LNCAP (cell line): ENCODE results near the gene ARID4B.

Experiments used
- TF ChIP-seq, protein P1 (sequence below): fragments of 450-650 bp; IDR thresholded peaks from 2 replicates; pipeline ENCODE4 v1.5.1; 2017; ENCODE audit warnings: mild to moderate bottlenecking

ARID4B gene

DNA sequence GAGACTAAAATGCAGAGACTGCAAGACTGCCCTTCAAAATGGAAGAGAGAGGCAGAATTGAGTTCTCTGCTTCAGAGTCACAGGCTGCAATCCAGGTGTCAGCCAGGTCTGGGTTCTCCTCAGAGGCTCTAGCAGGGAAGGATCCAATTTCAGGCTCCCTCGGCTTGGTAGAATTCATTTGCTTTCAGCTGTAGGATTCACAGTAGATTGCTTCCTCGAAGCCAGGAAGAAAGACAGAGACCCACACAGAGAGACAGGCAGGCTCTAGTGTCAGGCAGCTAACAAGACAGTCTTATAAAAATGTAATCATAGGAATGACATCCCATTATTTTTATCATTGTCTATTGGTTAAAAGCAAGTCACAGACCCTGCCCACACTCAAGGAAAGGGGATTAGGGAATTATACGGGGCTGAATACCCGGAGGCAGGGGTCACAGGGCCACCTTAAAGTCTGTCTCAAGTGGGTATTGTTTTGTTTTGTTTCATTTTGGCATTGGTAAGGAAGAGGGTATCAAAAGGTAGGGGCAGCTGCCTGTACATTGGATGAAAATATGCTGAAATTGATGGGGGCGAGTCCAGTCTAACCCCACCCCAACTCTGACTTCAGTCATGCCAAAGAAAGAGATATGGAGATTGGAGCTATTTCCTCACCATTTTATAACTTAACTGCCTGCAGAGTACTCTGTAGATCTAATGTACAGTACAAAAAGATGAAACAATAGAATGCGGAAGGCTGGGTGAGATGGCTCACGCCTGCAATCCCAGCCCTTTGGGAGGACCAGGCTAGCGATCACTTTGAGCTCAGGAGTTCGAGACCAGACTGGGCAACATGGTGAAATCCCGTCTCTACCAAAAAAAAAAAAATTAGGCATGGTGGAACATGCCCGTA is 29.8 kb upstream of the ARID4B start:
- TF ChIP-seq, protein P1, sequence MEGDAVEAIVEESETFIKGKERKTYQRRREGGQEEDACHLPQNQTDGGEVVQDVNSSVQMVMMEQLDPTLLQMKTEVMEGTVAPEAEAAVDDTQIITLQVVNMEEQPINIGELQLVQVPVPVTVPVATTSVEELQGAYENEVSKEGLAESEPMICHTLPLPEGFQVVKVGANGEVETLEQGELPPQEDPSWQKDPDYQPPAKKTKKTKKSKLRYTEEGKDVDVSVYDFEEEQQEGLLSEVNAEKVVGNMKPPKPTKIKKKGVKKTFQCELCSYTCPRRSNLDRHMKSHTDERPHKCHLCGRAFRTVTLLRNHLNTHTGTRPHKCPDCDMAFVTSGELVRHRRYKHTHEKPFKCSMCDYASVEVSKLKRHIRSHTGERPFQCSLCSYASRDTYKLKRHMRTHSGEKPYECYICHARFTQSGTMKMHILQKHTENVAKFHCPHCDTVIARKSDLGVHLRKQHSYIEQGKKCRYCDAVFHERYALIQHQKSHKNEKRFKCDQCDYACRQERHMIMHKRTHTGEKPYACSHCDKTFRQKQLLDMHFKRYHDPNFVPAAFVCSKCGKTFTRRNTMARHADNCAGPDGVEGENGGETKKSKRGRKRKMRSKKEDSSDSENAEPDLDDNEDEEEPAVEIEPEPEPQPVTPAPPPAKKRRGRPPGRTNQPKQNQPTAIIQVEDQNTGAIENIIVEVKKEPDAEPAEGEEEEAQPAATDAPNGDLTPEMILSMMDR, result no peak

DNA sequence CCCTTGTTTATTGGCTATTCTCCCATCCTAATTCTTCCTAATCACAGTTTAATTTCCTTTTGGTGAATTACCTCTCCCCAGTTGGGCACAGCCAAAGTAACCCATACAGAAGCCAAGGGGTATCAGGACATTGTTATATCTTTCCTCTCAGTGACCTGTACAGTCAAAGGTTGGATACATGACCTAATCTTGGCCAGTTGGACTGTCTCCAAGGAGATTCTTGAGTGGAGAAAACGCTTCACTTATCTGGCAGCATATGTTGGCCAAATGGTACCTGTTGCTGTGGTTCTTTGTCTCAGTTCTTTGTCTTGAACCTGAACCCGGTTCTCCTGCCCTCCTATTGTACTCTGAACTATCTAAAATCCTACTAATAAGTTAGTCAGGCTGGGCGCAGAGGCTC is 23.9 kb upstream of the ARID4B start:
- TF ChIP-seq, protein P1, result no peak

DNA sequence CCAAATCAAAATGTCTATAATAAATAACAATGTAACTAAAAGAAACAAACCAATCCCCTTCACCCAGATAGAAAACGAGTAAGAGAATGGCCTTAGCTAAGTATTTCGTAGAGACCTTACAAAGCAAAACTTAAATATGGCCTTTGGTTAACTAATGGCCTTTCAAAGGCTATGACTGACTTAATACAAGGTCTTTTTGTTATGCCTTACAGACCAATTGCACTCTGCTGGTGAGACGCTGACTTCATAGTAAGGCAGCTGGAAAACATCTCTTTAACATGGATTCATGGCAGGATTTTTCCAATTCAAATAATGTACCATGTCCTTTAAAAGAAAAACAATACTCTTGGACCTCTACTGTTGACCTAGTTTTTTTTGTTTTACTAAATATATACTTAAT is 23.5 kb upstream of the ARID4B start:
- TF ChIP-seq, protein P1, result no peak

DNA sequence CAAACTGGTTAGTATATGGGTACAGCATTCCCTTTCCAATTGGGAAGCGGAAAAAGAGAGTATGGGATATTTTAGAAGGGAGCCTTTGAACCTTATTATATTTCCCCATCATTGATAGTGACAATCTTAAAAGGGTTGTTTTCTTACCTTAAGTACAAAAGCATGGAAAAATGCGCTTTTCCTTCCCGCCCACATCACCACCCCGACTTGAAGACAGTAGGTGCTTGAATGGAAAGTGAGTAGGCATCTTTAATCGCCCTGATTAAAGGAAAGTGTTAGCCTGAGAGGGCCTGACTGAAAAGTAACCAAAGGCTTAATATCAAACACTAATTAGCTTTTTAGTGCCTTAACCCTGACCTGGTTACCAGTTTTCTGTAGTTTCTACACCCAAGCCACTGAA is 15.7 kb upstream of the ARID4B start:
- TF ChIP-seq, protein P1, result no peak

DNA sequence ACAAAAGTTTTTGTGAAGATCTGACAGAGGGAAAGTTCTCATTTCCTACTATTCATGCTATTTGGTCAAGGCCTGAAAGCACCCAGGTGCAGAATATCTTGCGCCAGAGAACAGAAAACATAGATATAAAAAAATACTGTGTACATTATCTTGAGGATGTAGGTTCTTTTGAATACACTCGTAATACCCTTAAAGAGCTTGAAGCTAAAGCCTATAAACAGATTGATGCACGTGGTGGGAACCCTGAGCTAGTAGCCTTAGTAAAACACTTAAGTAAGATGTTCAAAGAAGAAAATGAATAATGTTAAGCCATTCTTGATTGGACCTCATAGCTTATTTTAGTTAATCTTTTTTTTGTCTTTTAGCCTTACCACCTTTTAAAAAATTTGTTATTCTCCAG is 14.5 kb upstream of the ARID4B start:
- TF ChIP-seq, protein P1, result no peak

DNA sequence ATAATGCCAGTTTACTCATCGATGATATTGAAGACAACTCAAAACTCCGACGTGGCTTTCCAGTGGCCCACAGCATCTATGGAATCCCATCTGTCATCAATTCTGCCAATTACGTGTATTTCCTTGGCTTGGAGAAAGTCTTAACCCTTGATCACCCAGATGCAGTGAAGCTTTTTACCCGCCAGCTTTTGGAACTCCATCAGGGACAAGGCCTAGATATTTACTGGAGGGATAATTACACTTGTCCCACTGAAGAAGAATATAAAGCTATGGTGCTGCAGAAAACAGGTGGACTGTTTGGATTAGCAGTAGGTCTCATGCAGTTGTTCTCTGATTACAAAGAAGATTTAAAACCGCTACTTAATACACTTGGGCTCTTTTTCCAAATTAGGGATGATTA is 14.1 kb upstream of the ARID4B start:
- TF ChIP-seq, protein P1, result no peak

DNA sequence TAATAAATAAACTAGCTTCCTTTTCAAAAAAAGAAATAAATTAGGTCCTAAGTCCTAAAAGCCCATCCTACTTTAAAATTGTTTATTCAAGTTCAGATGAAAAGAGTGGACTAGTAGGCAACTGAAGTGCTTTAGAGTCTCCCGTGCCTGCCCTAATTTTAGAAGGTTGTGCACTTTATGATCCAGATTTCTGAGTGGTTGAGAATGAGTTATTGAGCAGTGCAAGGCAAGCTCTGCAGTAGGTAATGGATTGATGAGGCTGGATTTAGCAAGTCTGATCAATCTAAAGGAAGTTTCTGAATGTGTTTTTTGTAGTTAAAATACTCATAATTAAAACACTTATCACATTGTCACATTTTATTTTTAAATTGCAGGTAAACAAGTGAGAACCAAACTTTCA is 13.4 kb upstream of the ARID4B start:
- TF ChIP-seq, protein P1, result no peak

DNA sequence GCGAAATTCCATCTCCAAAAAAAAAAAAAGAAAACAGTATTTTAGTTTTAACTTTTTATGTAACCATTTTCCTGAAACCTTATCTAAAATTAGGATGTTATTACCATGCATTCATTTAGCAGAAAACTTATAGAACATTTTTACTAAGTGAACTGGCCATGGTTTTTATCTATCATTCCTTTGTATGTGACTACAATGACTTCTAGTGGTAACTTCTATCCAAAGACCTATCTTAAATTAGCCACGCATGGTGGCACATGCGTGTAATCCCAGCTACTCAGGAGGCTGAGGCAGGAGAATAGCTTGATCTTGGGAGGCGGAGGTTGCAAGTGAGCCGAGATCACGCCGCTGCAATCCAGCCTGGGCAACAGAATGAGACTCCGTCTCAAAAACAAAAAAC is 11.8 kb upstream of the ARID4B start:
- TF ChIP-seq, protein P1, result no peak
